H1 (cell line): ENCODE data around the gene GPR68.

Experiments
- BACH1 ChIP-seq: IDR thresholded peaks from 2 replicates; pipeline ENCODE4 v1.6.1; 2012; ENCODE audit warnings: low read length, improper control_type of control experiment
- BRCA1 ChIP-seq: IDR thresholded peaks from 2 replicates; pipeline ENCODE4 v1.6.1; 2012; ENCODE audit warnings: low read depth, low read length, improper control_type of control experiment
- CTCF ChIP-seq, 3 experiments: IDR thresholded peaks; 1 replicate in 2 of 3; 2 replicates in 1 of 3; pipeline versions ENCODE4 v1.5.1 to v1.6.1; 2011; ENCODE audit warnings: low read length in 3 of 3, mild to moderate bottlenecking in 3 of 3, inconsistent platforms in 2 of 3, low read depth in 1 of 3, moderate library complexity in 1 of 3; ENCODE audit not compliant: insufficient read depth in 1 of 3; ENCODE audit errors: control extremely low read depth in 1 of 3
- EP300 ChIP-seq, 2 experiments: IDR thresholded peaks; 1 replicate in 1 of 2; 2 replicates in 1 of 2; pipeline ENCODE4 v1.6.1; 2011 to 2012; ENCODE audit warnings: low read depth in 2 of 2, low read length in 2 of 2, mild to moderate bottlenecking in 2 of 2, borderline replicate concordance in 1 of 2, inconsistent platforms in 1 of 2, moderate library complexity in 1 of 2
- MAX ChIP-seq: IDR thresholded peaks from 2 replicates; pipeline ENCODE4 v1.6.1; 2012; ENCODE audit warnings: inconsistent platforms
- POLR2A ChIP-seq, 2 experiments: IDR thresholded peaks; 1 replicate in 1 of 2; 2 replicates in 1 of 2; pipeline ENCODE4 v1.6.1; 2011; ENCODE audit warnings: low read depth in 2 of 2, low read length in 2 of 2, mild to moderate bottlenecking in 2 of 2; ENCODE audit errors: control extremely low read depth in 1 of 2

- TF ChIP-seq CTCF (IDR thresholded peaks at IDR 0.05; ENCODE audit: control extremely low read depth in 1 of 3, insufficient read depth in 1 of 3, low read depth in 1 of 3, low read length in 3 of 3) (no peak), POLR2A (IDR thresholded peaks at IDR 0.05; ENCODE audit: control extremely low read depth in 1 of 2, low read depth in 2 of 2, low read length in 2 of 2) (no peak), MAX (no peak), BRCA1 (no peak), BACH1 (no peak), EP300 (IDR thresholded peaks at IDR 0.05; ENCODE audit: borderline replicate concordance in 1 of 2, low read depth in 2 of 2, low read length in 2 of 2) (no peak)
Observed at GRCh38 chr14:91257328-91258010, 13.0 kb upstream of the GPR68 start.
